ENCODE results near the gene NADSYN1. TPM values are rescaled to one million over a fixed set of nuclear protein-coding genes. Genes with fewer than 3 reads are reported as not detected.
"Not testable (repeated sequence)": the region's sequence is repeated elsewhere in the genome, so short reads cannot be mapped to it uniquely, and the experiment has no call there.

The NADSYN1 gene
- polyA plus RNA-seq, 2 donors, result 67.9 to 98.4 TPM

GRCh38 chr11:71527576-71528210 lies 74.7 kb downstream of the NADSYN1 start:
- no peaks in the 10 kb centered on the region for H3K4me1 ChIP-seq (ENCODE audit: control insufficient read depth in 2 of 2, insufficient read depth in 2 of 2, low read length in 1 of 2)
- H3K36me3 ChIP-seq (ENCODE audit: control insufficient read depth in 2 of 2, insufficient read depth in 2 of 2, low read length in 1 of 2), result no peaks in the 10 kb centered on the region
- no peak overlapping the region for H3K4me3 ChIP-seq (ENCODE audit: low read depth in 1 of 2, low read length in 2 of 2)
- WGBS, 2 donors, result 84 to 90% methylated on average over 6 of the region's 6 CpGs
- H3K27me3 ChIP-seq (ENCODE audit: control insufficient read depth in 1 of 2, insufficient read depth in 2 of 2, low read length in 2 of 2), result no peaks in the 10 kb centered on the region
- H3K9me3 ChIP-seq (ENCODE audit: control insufficient read depth in 2 of 2, insufficient read depth in 1 of 2, low read depth in 1 of 2, low read length in 1 of 2), result peaks cover 0 to 3% of the 10 kb centered on the region in 2 donors
- H3K27ac ChIP-seq (ENCODE audit: low read depth in 2 of 2, low read length in 1 of 2), result no peak overlapping the region

GRCh38 chr11:71530602-71531001 lies 77.6 kb downstream of the NADSYN1 start:
- Histone ChIP-seq H3K36me3 (ENCODE audit: control insufficient read depth in 2 of 2, insufficient read depth in 2 of 2, low read length in 1 of 2) (no peaks in the 10 kb centered on the region), H3K9me3 (ENCODE audit: control insufficient read depth in 2 of 2, insufficient read depth in 1 of 2, low read depth in 1 of 2, low read length in 1 of 2) (peaks cover 0 to 2% of the 10 kb centered on the region in 2 donors), H3K4me1 (ENCODE audit: control insufficient read depth in 2 of 2, insufficient read depth in 2 of 2, low read length in 1 of 2) (no peaks in the 10 kb centered on the region), H3K4me3 (ENCODE audit: low read depth in 1 of 2, low read length in 2 of 2) (no peak overlapping the region), H3K27me3 (ENCODE audit: control insufficient read depth in 1 of 2, insufficient read depth in 2 of 2, low read length in 2 of 2) (no peaks in the 10 kb centered on the region), H3K27ac (ENCODE audit: low read depth in 2 of 2, low read length in 1 of 2) (no peak overlapping the region)
- WGBS, 2 donors, result 91 to 92% methylated on average over 11 of the region's 11 CpGs

- Histone ChIP-seq H3K36me3 (ENCODE audit: control insufficient read depth in 2 of 2, insufficient read depth in 2 of 2, low read length in 1 of 2) (no peaks in the 10 kb centered on the region), H3K27ac (ENCODE audit: low read depth in 2 of 2, low read length in 1 of 2) (no peak overlapping the region), H3K4me3 (ENCODE audit: low read depth in 1 of 2, low read length in 2 of 2) (no peak overlapping the region), H3K27me3 (ENCODE audit: control insufficient read depth in 1 of 2, insufficient read depth in 2 of 2, low read length in 2 of 2) (no peaks in the 10 kb centered on the region), H3K4me1 (ENCODE audit: control insufficient read depth in 2 of 2, insufficient read depth in 2 of 2, low read length in 1 of 2) (no peaks in the 10 kb centered on the region), H3K9me3 (ENCODE audit: control insufficient read depth in 2 of 2, insufficient read depth in 1 of 2, low read depth in 1 of 2, low read length in 1 of 2) (no peaks in the 10 kb centered on the region)
- 83 to 84% methylated on average over 10 of the region's 10 CpGs for WGBS, 2 donors
These were observed 79.1 kb downstream of the NADSYN1 start for GRCh38 chr11:71532036-71532610.

- H3K27ac ChIP-seq (ENCODE audit: low read depth in 2 of 2, low read length in 1 of 2); H3K36me3 ChIP-seq (ENCODE audit: control insufficient read depth in 2 of 2, insufficient read depth in 2 of 2, low read length in 1 of 2); H3K4me1 ChIP-seq (ENCODE audit: control insufficient read depth in 2 of 2, insufficient read depth in 2 of 2, low read length in 1 of 2); H3K27me3 ChIP-seq (ENCODE audit: control insufficient read depth in 1 of 2, insufficient read depth in 2 of 2, low read length in 2 of 2); H3K4me3 ChIP-seq (ENCODE audit: low read depth in 1 of 2, low read length in 2 of 2); H3K9me3 ChIP-seq (ENCODE audit: control insufficient read depth in 2 of 2, insufficient read depth in 1 of 2, low read depth in 1 of 2, low read length in 1 of 2): not testable (repeated sequence)
- 66 to 79% methylated on average over 17 of the region's 17 CpGs for WGBS, 2 donors
These were observed 82.0 kb downstream of the NADSYN1 start for GRCh38 chr11:71534711-71535608.

- Histone ChIP-seq H3K36me3 (ENCODE audit: control insufficient read depth in 2 of 2, insufficient read depth in 2 of 2, low read length in 1 of 2) (no peaks in the 10 kb centered on the region), H3K4me3 (ENCODE audit: low read depth in 1 of 2, low read length in 2 of 2) (no peak overlapping the region), H3K4me1 (ENCODE audit: control insufficient read depth in 2 of 2, insufficient read depth in 2 of 2, low read length in 1 of 2) (no peaks in the 10 kb centered on the region), H3K9me3 (ENCODE audit: control insufficient read depth in 2 of 2, insufficient read depth in 1 of 2, low read depth in 1 of 2, low read length in 1 of 2) (no peaks in the 10 kb centered on the region), H3K27ac (ENCODE audit: low read depth in 2 of 2, low read length in 1 of 2) (no peak overlapping the region), H3K27me3 (ENCODE audit: control insufficient read depth in 1 of 2, insufficient read depth in 2 of 2, low read length in 2 of 2) (no peaks in the 10 kb centered on the region)
- WGBS, 2 donors, result 94 to 95% methylated on average over 9 of the region's 9 CpGs
These were observed 82.8 kb downstream of the NADSYN1 start for GRCh38 chr11:71535825-71536224.

- H3K27ac ChIP-seq (ENCODE audit: low read depth in 2 of 2, low read length in 1 of 2), result no peak overlapping the region
- H3K36me3 ChIP-seq (ENCODE audit: control insufficient read depth in 2 of 2, insufficient read depth in 2 of 2, low read length in 1 of 2), result no peaks in the 10 kb centered on the region
- no peak overlapping the region for H3K4me3 ChIP-seq (ENCODE audit: low read depth in 1 of 2, low read length in 2 of 2)
- no peaks in the 10 kb centered on the region for H3K27me3 ChIP-seq (ENCODE audit: control insufficient read depth in 1 of 2, insufficient read depth in 2 of 2, low read length in 2 of 2)
- H3K4me1 ChIP-seq (ENCODE audit: control insufficient read depth in 2 of 2, insufficient read depth in 2 of 2, low read length in 1 of 2), result no peaks in the 10 kb centered on the region
- no peaks in the 10 kb centered on the region for H3K9me3 ChIP-seq (ENCODE audit: control insufficient read depth in 2 of 2, insufficient read depth in 1 of 2, low read depth in 1 of 2, low read length in 1 of 2)
- 84% methylated on average over 9 of the region's 9 CpGs for WGBS, 2 donors
These were observed 84.5 kb downstream of the NADSYN1 start for GRCh38 chr11:71537537-71537936.

GRCh38 chr11:71537977-71538665 lies 85.1 kb downstream of the NADSYN1 start, which contains the start of gene KRTAP5-8:
KRTAP5-8 (plus strand) TSS chr11:71538025; CDS start chr11:71538056, 31 bp downstream.
- H3K36me3 ChIP-seq (ENCODE audit: control insufficient read depth in 2 of 2, insufficient read depth in 2 of 2, low read length in 1 of 2); H3K4me1 ChIP-seq (ENCODE audit: control insufficient read depth in 2 of 2, insufficient read depth in 2 of 2, low read length in 1 of 2); H3K4me3 ChIP-seq (ENCODE audit: low read depth in 1 of 2, low read length in 2 of 2); H3K27ac ChIP-seq (ENCODE audit: low read depth in 2 of 2, low read length in 1 of 2); H3K27me3 ChIP-seq (ENCODE audit: control insufficient read depth in 1 of 2, insufficient read depth in 2 of 2, low read length in 2 of 2); H3K9me3 ChIP-seq (ENCODE audit: control insufficient read depth in 2 of 2, insufficient read depth in 1 of 2, low read depth in 1 of 2, low read length in 1 of 2): not testable (repeated sequence)
- WGBS, 2 donors, result 61 to 67% methylated on average over 4 of the region's 4 CpGs

GRCh38 chr11:71538666-71538990 lies 85.6 kb downstream of the NADSYN1 start:
- H3K9me3 ChIP-seq (ENCODE audit: control insufficient read depth in 2 of 2, insufficient read depth in 1 of 2, low read depth in 1 of 2, low read length in 1 of 2), result no peaks in the 10 kb centered on the region
- H3K36me3 ChIP-seq (ENCODE audit: control insufficient read depth in 2 of 2, insufficient read depth in 2 of 2, low read length in 1 of 2), result no peaks in the 10 kb centered on the region
- no peak overlapping the region for H3K27ac ChIP-seq (ENCODE audit: low read depth in 2 of 2, low read length in 1 of 2)
- no peak overlapping the region for H3K4me3 ChIP-seq (ENCODE audit: low read depth in 1 of 2, low read length in 2 of 2)
- H3K27me3 ChIP-seq (ENCODE audit: control insufficient read depth in 1 of 2, insufficient read depth in 2 of 2, low read length in 2 of 2), result no peaks in the 10 kb centered on the region
- WGBS, 2 donors, result 90 to 92% methylated on average over 4 of the region's 4 CpGs
- H3K4me1 ChIP-seq (ENCODE audit: control insufficient read depth in 2 of 2, insufficient read depth in 2 of 2, low read length in 1 of 2), result no peaks in the 10 kb centered on the region

- no peaks in the 10 kb centered on the region for H3K4me1 ChIP-seq (ENCODE audit: control insufficient read depth in 2 of 2, insufficient read depth in 2 of 2, low read length in 1 of 2)
- H3K4me3 ChIP-seq (ENCODE audit: low read depth in 1 of 2, low read length in 2 of 2), result no peak overlapping the region
- no peaks in the 10 kb centered on the region for H3K9me3 ChIP-seq (ENCODE audit: control insufficient read depth in 2 of 2, insufficient read depth in 1 of 2, low read depth in 1 of 2, low read length in 1 of 2)
- WGBS, 2 donors, result 86 to 89% methylated on average over 11 of the region's 11 CpGs
- no peak overlapping the region for H3K27ac ChIP-seq (ENCODE audit: low read depth in 2 of 2, low read length in 1 of 2)
- no peaks in the 10 kb centered on the region for H3K36me3 ChIP-seq (ENCODE audit: control insufficient read depth in 2 of 2, insufficient read depth in 2 of 2, low read length in 1 of 2)
- no peaks in the 10 kb centered on the region for H3K27me3 ChIP-seq (ENCODE audit: control insufficient read depth in 1 of 2, insufficient read depth in 2 of 2, low read length in 2 of 2)
These were observed 86.0 kb downstream of the NADSYN1 start for GRCh38 chr11:71539017-71539416.
